GM18519 (cell line): ENCODE measurements around the gene CPED1.
"Not testable (repeated sequence)": the region's sequence is repeated elsewhere in the genome, so short reads cannot be mapped to it uniquely, and the experiment has no call there.

ENCODE experiments used
- ATAC-seq: cut with Tn5 transposase; IDR thresholded peaks from one replicate; pipeline ENCODE4 v1.9.1; 2021; ENCODE audit warnings: mild to moderate bottlenecking, moderate library complexity; ENCODE audit not compliant: unreplicated experiment, low FRiP score

CPED1 gene

GRCh38 chr7:121298831-121299239 is 310.3 kb downstream of the CPED1 start:
- ATAC-seq: no peak

DNA sequence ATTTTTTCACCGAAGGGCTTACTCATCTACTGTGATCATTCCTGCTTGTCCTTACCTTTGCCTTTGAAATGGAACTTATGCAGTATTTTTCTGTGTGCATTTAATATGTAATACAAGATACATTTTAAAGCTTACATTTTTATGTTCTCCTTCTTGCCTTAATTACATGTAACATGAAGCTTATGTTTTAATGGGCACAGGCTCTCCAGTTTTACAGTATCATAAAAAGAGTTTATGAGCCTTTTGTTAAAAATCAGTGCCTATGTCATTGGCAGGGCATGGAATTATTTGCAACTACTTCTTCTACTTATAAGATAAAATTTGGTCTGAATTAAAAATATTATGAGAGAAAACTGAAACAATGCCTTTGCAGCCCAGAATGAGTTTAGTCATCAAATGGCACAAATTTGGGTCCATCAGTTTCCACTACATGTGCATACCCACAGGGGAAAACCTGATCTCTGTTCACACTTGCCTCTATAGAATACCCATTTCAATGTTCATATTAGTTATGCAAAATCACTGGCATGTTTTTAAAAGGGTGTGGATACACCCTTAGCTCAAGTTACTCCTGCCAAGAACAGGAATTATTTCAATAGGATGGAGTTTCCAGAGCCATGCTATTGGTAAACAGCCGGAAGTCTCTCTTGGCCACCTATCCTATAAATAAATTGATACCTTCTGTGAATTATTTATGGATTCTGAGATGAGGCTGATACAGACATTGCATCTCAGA is 312.3 kb downstream of the CPED1 start:
- no peak for ATAC-seq

DNA sequence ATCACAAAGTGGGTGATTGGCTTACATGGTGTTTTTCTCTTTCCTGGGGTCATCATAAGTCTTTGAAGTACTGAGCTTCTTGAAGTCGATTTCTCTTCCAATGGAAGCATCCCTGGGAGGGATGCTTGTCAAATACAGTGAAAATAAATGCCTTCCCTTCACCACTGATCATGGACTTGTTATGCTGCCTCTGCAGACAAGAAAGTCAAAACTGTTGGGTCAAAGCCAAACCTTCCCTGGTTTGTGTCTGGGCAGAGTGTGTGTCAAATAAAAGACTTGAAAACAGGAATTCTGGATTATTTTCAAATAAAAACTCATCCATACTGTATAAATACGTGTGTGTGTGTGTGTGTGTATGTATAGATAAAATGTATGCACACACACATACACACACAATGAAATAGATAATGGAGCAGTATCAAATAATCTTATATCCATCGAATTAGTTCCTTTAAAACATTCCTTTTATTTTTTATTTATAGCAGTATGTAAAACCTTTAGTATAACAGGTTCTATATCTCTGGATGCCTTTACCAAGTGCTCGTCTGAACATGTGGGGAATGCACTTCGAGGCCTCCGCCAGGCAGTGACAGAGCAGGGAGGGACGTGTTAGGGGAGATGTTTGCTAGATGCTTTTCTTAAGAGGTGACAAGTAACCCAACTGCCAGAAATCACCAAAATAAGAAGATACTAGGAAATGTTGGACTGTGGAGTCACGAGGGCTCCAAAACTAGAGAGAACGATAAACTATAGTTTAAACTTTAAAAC is 313.1 kb downstream of the CPED1 start:
- ATAC-seq: no peak

- ATAC-seq: peak; percentile 98
Observed at GRCh38 chr7:121302214-121302745, 313.8 kb downstream of the CPED1 start.

GRCh38 chr7:121303422-121304101 is 315.1 kb downstream of the CPED1 start:
- ATAC-seq: no peak

GRCh38 chr7:121304102-121304658 is 315.7 kb downstream of the CPED1 start:
- ATAC-seq: no peak

- no peak for ATAC-seq
Observed at GRCh38 chr7:121305109-121305508, 316.6 kb downstream of the CPED1 start.

DNA sequence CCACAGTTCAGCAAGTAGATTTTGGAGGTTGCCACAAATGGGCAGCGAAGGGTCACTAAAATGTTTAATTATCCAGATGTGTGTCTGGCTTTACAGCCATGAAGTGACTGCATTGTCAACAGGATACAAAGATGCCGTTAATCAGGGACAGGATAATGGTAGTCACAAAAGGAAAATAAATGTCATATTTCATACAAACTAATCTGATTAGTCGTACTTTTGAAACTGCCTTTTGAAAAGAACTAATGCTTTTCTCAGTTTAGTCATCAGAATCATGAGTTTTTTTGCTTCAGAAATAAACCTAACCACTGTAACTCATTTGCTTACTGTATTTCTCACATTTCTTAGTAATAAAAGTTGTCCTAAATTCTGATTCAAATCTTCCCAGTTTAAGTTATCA is 318.1 kb downstream of the CPED1 start:
- no peak for ATAC-seq

GRCh38 chr7:121307021-121307574 is 318.6 kb downstream of the CPED1 start:
- ATAC-seq: no peak

- no peak for ATAC-seq
Observed at GRCh38 chr7:121313220-121313792, 324.8 kb downstream of the CPED1 start.

DNA sequence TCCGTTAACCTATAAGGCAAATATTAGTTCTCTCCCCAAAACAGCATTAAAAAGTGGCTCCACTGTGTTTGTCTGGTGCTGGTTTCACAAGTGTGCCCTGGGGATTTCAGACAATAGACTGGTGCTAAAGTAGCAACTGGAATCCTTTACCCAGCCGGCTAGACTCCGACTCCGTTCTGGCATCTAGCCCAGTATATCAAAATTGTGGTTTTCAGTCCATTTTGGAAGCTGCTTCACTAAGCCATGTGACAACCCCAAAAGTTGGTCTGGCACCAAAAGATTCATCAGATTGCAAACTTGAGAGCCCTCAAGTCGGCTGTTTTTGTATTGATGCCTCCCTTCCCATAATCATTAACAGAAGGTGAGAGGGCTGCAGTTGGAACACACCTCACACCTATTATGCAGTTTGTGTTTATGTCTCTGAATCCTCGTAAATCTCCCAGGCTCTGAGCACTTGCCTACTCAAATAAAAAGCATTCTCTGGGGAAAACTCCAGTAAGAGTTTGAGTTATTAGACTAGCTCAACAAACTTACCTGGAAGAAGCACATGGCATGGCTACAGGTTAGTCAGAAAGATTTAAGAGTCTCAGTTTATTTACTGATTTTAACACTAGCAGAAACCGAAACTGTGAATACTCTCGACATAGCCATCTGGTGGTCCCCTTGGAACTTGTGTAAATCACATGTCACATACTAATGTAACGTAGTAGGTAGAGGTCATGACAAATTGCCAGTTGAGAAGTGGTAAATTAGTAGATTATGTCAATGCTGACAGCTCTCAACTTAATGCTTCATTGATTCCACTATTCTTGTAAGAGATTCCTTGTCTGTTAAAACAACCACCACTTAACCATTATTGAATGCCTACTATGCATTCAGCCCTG is 325.5 kb downstream of the CPED1 start:
- peak; percentile 83 for ATAC-seq

GRCh38 chr7:121315170-121315569 is 326.7 kb downstream of the CPED1 start:
- not testable (repeated sequence) for ATAC-seq

- no peak for ATAC-seq
Observed at GRCh38 chr7:121322460-121322859, 333.9 kb downstream of the CPED1 start.

DNA sequence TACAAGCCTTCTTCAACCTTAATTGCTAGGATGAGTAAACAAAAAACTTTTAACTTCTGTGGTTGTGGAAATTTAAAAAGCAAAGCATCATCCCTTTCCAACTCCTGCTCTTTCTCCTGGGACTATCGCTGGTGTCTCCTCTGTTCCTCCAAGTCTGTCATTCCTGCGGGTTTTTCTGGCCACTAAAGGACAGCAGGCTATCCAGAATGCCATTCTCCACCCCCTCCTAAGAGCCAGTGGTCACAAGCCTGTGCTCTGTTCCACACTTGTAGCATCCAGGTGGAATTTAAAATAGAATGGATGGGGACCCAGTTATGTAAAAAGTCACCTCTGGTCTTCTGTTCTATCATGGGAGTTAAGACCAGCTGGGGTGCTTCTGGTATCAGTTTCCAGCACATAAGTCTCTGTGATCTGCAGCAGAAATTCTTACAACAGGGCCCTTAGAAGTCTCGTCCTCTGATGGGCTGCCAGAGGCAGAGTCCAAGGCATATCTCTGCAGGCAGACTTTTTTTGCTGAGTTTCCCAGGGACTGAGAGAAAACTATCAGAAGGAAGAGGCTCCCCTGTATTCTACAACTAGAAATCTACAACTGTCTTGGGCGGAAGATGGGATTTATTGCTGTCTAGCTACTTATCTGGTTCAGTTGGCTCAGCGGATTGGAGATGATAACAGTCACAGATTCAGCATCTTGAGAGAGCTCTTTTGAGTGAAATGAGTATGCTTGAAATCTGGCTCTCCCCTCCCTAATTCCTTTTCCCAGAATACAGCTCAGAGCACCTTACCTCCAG is 335.2 kb downstream of the CPED1 start:
- ATAC-seq: no peak

DNA sequence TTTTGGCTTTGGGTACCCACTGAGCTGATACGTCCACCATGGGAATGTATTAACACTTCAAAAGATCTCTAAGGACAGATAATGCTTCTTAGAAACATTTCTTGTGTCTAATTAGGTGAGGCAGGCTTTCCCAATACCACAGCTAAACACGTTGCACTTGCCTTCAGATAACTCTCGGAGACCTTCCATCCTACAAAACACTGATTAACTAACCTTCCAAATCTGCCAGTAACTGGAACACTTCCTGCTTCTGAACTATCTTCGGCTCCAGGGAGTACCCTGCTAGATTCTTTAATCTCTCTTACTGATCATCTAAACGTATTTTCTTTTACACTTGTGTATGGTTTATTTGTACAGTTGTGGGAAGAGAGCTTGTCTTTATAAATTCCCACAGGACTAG is 339.2 kb downstream of the CPED1 start:
- no peak for ATAC-seq

DNA sequence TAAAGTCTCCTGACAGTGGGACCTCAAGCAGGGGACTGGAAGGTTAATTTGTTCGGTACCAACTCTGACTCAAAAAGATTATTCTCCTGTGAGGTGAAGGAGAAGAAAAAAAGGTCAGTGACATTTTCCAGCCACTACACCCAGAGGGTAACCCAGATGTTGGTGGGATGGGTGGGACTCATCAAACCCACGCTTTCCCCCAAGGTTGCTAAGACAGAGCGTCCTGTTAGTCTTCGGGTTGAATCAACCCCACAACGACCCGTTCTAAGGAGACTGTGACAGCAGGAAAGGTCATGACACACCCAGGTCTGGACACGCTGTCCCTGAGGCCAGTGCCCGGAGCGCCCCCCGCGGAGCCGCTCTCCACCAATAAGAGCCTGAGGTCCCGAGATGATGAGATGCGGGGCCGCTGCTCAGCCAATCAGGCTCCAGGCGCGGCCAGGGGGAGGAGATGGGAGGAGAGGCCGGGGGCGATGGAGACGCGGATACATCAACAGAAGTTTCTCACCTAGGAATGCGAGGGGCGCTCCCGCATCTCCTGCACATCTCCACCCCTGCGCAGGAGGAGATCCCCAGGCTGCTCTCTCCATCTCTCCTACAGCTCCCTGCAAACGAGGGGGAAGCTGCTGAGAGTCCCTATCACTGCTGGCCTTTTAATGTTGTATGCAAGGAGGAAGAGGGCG is 340.1 kb downstream of the CPED1 start, which contains the start of gene WNT16:
TSS of gene WNT16 (plus strand) at position 493 of the 683 bp plus-strand sequence. CDS start 293 bp downstream, outside the sequence.
- no peak for ATAC-seq

DNA sequence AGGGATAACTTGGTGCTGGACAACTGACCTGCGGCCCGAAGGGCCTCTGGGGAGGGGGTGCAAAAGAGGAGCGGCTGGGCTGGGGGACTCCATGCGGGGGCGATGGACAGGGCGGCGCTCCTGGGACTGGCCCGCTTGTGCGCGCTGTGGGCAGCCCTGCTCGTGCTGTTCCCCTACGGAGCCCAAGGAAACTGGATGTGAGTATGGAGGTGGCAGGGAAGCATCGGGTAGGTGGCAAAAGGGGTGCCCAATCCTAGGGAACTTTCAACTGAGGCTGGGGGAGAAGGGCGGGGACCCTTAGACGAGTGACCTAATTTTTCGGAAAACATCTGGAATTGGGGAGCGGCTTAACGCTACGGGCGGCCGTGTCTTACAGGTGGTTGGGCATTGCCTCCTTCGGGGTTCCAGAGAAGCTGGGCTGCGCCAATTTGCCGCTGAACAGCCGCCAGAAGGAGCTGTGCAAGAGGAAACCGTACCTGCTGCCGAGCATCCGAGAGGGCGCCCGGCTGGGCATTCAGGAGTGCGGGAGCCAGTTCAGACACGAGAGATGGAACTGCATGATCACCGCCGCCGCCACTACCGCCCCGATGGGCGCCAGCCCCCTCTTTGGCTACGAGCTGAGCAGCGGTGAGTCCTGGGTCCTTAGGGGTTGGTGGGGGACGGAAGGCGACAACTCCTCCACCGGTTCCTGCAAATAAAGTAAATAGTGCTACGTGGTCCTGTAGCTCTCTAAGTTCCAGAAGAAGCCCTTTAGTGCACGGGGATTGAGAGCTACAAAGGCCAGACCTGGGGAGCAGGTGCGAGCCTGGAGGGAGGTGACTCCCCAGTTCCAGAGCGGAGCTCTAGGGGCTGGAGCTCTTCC is 340.9 kb downstream of the CPED1 start:
- peak; percentile 51 for ATAC-seq
